ENCODE results near the gene STATH. TPM values are rescaled to one million over a fixed set of nuclear protein-coding genes. Genes with fewer than 3 reads are reported as not detected.
"Not testable (repeated sequence)": the region's sequence is repeated elsewhere in the genome, so short reads cannot be mapped to it uniquely, and the experiment has no call there.

STATH gene
- total and polyA plus RNA-seq, 7 donors, result 0.13 TPM; not detected in 6

DNA sequence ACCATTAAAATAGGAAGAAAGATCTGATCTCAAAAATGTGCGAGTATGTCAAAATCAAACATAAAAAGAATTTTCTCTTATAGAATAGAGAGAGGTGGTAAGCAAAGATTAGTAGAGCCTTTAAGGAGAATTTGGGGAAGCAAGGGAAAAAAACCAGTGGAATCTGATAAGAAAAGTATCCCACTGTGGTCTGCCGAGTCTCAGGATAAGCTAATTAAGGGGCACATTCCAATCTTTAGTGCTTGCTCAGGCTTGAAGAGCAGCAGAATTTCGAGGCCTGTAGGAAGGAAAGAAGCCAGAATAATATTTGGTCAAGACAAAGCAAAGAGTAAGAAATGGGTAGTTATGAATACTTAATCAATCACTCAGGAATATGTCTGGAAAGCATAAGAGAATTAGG is 13.0 kb downstream of the STATH start:
- TF ChIP-seq, protein P1, sequence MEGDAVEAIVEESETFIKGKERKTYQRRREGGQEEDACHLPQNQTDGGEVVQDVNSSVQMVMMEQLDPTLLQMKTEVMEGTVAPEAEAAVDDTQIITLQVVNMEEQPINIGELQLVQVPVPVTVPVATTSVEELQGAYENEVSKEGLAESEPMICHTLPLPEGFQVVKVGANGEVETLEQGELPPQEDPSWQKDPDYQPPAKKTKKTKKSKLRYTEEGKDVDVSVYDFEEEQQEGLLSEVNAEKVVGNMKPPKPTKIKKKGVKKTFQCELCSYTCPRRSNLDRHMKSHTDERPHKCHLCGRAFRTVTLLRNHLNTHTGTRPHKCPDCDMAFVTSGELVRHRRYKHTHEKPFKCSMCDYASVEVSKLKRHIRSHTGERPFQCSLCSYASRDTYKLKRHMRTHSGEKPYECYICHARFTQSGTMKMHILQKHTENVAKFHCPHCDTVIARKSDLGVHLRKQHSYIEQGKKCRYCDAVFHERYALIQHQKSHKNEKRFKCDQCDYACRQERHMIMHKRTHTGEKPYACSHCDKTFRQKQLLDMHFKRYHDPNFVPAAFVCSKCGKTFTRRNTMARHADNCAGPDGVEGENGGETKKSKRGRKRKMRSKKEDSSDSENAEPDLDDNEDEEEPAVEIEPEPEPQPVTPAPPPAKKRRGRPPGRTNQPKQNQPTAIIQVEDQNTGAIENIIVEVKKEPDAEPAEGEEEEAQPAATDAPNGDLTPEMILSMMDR (IDR thresholded peaks at IDR 0.05), result no peak
- DNase-seq, result no peak
- H3K27me3 ChIP-seq (ENCODE audit: insufficient read depth in 3 of 3, low read length in 2 of 3), result no peaks in the 10 kb centered on the region

DNA sequence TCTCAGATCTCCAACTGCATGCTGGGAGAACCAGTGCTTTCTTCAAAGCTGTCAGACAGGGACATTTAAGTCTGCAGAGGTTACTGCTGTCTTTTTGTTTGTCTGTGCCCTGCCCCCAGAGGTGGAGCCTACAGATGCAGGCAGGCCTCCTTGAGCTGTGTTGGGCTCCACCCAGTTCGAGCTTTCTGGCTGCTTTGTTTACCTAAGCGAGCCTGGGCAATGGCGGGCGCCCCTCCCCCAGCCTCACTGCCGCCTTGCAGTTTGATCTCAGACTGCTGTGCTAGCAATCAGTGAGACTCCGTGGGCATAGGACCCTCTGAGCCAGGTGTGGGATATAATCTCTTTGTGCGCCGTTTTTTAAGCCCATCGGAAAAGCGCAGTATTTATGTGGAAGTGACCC is 23.2 kb downstream of the STATH start:
- intact Hi-C loops (cut with DNase I); H3K27ac ChIP-seq; H3K27me3 ChIP-seq (ENCODE audit: insufficient read depth in 3 of 3, low read length in 2 of 3); H3K4me3 ChIP-seq; ATAC-seq; H3K4me1 ChIP-seq; DNase-seq; H3K36me3 ChIP-seq (ENCODE audit: insufficient read depth in 1 of 2, low read depth in 1 of 2); H3K9me3 ChIP-seq: not testable (repeated sequence)
- 78 to 85% (median 84%) methylated on average over 6 to 8 of the region's 10 CpGs for WGBS, 3 donors

More for the DNA sequence above, 13.0 kb downstream of the STATH start:
- no peak for ATAC-seq
- H3K4me3 ChIP-seq, result no peak overlapping the region
- no peak overlapping the region for H3K27ac ChIP-seq
- no peaks in the 10 kb centered on the region for H3K36me3 ChIP-seq (ENCODE audit: insufficient read depth in 1 of 2, low read depth in 1 of 2)
- WGBS, 3 donors, result 42 to 49% (median 43%) methylated on average over 3 of the region's 3 CpGs
- no peaks in the 10 kb centered on the region for H3K9me3 ChIP-seq
- intact Hi-C loops (cut with DNase I), result no loop called here
- H3K4me1 ChIP-seq, result no peaks in the 10 kb centered on the region

DNA sequence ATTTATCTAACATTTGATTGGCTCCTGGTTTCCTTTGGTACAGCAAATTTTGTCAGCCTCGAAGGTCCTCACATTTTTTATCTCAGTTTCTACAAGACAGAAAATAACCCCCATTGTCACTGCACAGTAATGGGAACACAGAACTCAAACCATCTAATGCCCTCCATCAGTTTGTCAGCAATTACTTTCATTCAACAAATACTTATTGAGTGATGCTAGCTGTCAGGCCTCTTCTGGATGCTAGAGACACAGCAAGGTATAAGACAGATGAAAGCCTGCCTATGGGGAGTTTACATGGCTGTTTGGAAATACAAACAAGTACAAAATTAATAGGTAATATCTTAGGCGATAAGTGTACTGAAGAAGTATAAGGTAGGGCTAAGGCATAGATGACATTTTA is 27.5 kb downstream of the STATH start:
- 75 to 84% (median 77%) methylated on average over 2 of the region's 2 CpGs for WGBS, 3 donors
- Histone ChIP-seq H3K4me3 (no peak overlapping the region), H3K4me1 (no peaks in the 10 kb centered on the region), H3K27ac (no peak overlapping the region), H3K9me3 (no peaks in the 10 kb centered on the region), H3K36me3 (ENCODE audit: insufficient read depth in 1 of 2, low read depth in 1 of 2) (no peaks in the 10 kb centered on the region), H3K27me3 (ENCODE audit: insufficient read depth in 3 of 3, low read length in 2 of 3) (no peaks in the 10 kb centered on the region)
- TF ChIP-seq, protein P1 (IDR thresholded peaks at IDR 0.05), result no peak
- DNase-seq (no peak), ATAC-seq (no peak)
- intact Hi-C loops (cut with DNase I), result no loop called here

DNA sequence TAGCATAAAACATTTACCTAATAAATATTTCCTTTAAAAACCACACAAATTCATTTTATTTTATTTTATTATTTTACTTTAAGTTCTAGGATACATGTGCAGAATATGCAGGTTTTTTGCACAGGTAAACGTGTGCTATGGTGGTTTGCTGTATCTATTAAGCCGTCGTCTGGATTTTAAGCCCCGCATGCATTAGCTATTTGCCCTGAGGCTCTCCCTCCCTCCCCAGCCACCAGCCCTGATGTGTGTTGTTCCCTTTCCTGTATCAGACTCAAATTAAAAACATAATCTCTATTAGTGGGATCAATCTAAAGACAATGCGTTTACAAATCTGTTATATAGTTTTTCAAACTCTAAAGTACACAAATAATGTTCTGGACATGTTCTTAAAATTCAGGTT is 31.2 kb downstream of the STATH start:
- Histone ChIP-seq H3K36me3 (ENCODE audit: insufficient read depth in 1 of 2, low read depth in 1 of 2) (no peaks in the 10 kb centered on the region), H3K27me3 (ENCODE audit: insufficient read depth in 3 of 3, low read length in 2 of 3) (no peaks in the 10 kb centered on the region), H3K9me3 (no peaks in the 10 kb centered on the region), H3K27ac (no peak overlapping the region), H3K4me3 (no peak overlapping the region), H3K4me1 (no peaks in the 10 kb centered on the region)
- DNase-seq (no peak), ATAC-seq (no peak)
- intact Hi-C loops (cut with DNase I), result no loop called here
- WGBS, 3 donors, result 79 to 85% (median 80%) methylated on average over 5 of the region's 5 CpGs
- TF ChIP-seq, protein P1 (IDR thresholded peaks at IDR 0.05), result no peak

DNA sequence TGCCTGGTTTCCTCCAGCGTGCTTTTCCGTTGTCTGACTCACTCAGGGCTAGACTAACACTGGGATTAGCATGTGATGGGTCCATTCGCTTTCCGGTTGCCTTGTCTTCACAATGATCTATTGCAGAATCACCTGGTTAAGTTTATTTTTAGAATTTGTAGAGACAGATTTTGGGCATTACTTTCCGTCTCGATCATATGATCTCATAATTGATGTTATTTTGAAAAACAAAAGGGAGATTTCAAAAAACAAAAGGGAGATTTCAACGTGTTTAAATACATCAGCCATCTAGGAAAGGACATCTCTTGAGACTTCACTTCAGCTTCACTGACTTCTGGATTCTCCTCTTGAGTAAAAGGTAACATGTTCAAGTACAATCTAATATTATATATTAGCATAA is 32.4 kb downstream of the STATH start, which contains the start of gene HTN3:
Gene HTN3 (plus strand): TSS at position 301 of the 400 bp plus-strand sequence. CDS start 2,282 bp downstream, outside the sequence.
- H3K27me3 ChIP-seq (ENCODE audit: insufficient read depth in 3 of 3, low read length in 2 of 3); intact Hi-C loops (cut with DNase I); H3K36me3 ChIP-seq (ENCODE audit: insufficient read depth in 1 of 2, low read depth in 1 of 2); ATAC-seq; H3K4me1 ChIP-seq; DNase-seq; H3K27ac ChIP-seq; H3K4me3 ChIP-seq; H3K9me3 ChIP-seq: not testable (repeated sequence)
- 80 to 85% (median 83%) methylated on average over 5 to 7 of the region's 7 CpGs for WGBS, 3 donors

DNA sequence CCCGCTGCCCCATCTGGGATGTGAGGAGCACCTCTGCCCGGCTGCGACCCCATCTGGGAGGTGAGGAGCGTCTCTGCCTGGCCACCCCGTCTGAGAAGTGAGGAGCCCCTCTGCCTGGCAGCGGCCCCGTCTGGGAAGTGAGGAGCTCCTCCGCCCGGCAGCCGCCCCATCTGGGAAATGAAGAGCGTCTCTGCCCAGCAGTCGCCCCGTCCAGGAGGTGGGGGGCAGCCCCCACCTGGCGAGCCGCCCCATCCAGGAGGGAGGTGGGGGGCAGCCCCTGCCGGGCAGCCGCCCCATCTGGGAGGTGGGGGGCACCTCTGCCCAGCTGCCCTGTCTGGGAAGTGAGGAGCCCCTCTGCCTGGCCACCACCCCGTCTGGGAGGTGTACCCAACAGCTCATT is 41.8 kb downstream of the STATH start:
- H3K4me3 ChIP-seq; intact Hi-C loops (cut with DNase I); H3K27me3 ChIP-seq (ENCODE audit: insufficient read depth in 3 of 3, low read length in 2 of 3); H3K36me3 ChIP-seq (ENCODE audit: insufficient read depth in 1 of 2, low read depth in 1 of 2); H3K27ac ChIP-seq; DNase-seq; ATAC-seq; H3K9me3 ChIP-seq; H3K4me1 ChIP-seq: not testable (repeated sequence)
- 77 to 89% (median 88%) methylated on average over 8 to 18 of the region's 18 CpGs for WGBS, 3 donors

DNA sequence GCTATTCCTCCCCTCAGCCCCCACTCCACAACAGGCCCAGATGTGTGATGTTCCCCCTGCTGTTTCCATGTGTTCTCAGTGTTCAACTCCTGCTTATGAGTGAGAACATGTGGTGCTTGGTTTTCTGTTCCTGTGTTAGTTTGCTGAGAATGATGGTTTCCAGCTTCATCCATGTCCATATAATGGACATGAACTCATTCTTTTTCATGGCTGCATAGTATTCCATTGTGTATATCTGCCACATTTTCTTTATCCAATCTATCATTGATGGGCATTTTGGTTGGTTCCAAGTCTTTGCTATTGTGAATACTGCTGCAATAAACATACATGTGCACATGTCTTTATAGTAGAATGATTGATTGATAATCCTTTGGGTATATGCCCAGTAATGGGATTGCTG is 44.2 kb downstream of the STATH start:
- H3K27ac ChIP-seq; intact Hi-C loops (cut with DNase I); H3K36me3 ChIP-seq (ENCODE audit: insufficient read depth in 1 of 2, low read depth in 1 of 2); H3K4me3 ChIP-seq; ATAC-seq; H3K27me3 ChIP-seq (ENCODE audit: insufficient read depth in 3 of 3, low read length in 2 of 3); DNase-seq; H3K9me3 ChIP-seq; H3K4me1 ChIP-seq: not testable (repeated sequence)
